NCI-H2107 (cell line): ENCODE results near the gene PAQR5.
"Not testable (repeated sequence)": the region's sequence is repeated elsewhere in the genome, so short reads cannot be mapped to it uniquely, and the experiment has no call there.

Experiments used
- DNase-seq: peaks from one replicate; lab custom pipeline; 2025; lab: John Stamatoyannopoulos, UW

PAQR5 gene

DNA sequence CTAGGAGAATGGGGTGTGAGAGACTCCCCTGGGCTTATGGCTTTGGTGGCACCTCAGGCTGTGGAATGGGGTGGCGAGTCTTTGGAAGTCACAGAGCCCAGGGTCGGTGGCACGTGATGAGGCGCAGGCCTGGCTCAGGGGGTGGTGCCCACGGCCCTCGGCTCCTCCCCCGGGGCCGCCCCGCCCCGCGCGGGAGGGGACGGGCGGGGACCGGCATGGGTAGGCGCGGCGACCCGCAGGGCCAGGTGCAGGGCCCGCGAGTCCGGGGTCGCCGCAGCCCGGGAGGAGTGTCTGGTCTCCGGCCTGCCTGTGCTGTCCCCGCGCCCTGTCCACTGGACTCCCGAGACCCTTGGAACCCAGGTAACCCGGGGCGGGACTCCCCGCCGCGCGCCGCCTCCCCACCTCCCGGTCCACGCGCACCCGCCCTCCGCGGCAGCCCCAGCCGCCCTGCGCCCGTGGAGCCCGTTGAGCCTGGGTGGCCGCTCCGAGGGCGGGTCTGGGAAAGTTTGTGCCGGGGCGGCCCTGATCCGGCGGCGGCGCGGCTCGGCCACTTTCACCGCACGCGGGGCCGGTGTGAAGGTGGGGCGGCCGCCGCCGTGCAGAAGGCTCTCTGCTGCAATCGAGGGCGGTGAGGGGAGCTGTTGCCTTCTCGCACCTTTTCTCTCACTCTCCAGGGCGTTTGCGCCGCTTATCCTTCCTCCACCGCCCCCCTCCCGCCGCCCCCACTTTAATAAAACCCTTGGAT, at the start of gene PAQR5:
TSS of gene PAQR5 (plus strand) at position 216 of the 745 bp plus-strand sequence. CDS start 61,169 bp downstream, outside the sequence.
- no peak for DNase-seq

- no peak for DNase-seq
These were observed 45.6 kb upstream of the PAQR5 start for GRCh38 chr15:69253156-69253555.

DNA sequence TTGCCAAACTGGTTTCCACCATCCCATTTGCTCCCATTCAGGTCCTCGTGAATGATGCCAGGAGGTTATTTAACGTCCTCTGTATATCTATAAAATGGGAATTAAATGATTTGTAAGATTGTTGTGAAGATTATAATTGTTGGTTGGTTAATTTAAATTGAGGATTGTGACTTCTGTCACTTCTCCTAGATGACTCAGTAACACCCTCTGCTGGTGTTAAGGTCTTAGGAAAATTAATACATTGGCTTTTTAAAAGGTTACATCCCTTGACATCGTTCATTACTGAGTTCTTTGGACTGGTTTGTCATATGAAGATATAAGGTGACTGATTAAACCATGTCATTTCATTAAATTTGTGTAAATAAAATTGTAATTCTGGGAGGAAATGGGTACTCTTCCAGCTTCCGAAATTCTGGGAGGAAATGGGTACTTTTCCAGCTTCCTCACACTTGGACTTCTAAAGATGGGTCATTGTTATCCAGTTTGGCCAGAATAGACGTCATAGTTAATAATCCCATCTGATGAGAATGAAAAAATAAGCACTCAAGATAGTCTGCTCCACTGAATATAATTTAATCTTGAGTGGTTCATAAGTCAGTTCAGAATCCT, 33.3 kb upstream of the PAQR5 start:
- DNase-seq, result no peak

- no peak for DNase-seq
These were observed 27.5 kb upstream of the PAQR5 start for GRCh38 chr15:69271217-69271616.

GRCh38 chr15:69272139-69272538, 26.6 kb upstream of the PAQR5 start:
- no peak for DNase-seq

DNA sequence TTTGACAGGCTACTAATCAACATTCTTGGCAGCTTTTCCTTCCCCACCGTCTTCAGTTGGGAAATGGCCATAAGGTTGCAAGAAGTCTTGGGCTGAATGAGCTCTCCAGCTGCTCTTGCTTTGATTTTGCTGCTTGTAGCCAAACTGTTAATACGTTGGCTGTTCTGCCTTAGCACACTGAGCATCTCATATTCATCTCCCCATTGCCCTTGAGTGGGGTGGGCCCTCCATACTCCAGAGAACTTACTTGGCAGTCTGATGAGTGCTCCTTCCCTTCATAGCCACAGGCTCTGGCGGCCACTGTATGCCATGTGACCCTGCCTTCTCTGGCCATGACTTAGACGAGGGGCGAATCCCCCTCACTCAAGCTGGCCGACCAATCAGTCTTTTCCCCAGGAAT, 25.8 kb upstream of the PAQR5 start:
- DNase-seq, result no peak

DNA sequence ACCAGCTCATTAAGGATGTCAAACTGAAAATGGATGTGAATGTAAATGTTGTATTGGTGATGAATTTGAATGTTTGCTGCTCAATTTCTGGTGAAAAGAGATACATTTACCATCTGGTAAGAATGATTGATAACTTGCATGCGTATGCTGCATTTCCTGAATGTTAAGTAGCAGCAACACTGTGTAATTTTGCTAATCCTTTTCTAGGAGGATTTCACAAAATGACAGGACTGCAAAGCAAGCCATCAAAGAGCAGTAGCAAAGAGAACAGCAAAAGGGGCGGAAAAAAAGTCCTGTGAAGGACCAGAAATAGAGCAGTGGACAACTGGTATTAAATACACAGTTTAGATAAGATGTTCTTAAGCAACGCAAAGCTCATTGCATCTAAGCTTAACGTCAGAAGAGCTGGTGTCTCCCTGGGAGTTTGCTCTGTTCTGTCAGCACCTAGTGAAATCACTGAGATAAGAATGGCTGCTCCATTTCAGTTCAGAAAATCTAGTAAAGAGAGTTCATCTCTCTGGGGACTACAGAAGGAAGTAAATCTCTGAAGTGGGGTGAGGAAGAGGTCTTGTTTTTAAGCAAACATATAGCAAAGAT, 23.5 kb upstream of the PAQR5 start:
- no peak for DNase-seq

DNA sequence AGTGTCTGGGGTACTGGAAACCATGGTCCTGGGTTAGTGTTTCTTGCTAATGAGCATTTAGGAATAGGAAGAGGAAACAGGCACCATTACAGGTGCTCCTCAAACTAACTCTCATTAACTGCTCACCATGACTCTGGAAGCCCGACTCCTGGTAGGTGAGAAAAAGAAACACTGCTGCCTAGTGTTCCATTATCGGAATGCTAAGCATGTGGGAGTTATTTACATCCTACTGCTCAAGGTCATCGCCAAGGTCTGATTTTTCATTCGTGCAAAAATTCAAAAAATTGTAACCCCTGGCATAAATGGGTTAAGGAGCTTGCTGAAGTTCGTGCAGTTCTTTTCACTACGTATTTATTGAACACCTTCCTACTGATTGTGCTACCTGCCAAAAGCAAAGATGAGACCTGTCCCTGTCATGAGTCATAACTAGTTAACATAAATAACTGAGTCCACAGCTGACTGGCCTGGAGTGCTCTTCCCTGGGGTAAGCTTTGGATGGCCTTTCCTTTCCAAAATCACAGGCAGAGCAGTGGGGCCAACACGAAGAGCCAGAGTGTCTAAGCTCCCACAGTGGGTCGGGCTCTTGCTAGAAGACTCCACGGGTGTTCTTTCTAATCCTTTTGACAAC, 22.7 kb upstream of the PAQR5 start:
- DNase-seq, result no peak

DNA sequence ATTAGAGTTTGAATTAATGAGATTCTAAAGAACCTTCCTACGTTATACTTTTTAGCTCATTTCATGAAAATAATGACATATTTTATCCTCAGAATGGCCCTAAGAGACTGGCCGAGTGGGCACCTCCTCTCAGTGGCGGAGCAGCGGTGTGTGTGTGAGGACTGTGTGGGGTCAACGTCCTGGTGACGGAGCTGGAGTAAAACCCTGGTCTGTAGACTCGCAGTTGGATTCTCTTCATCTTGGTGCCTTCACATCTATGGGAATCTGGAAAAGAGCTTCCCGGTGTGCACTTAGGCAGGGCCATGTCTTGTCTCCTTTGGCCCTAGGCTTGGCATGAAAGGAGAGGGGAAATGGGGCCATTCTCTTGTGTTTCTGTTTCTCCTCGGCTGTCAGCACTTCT, 21.4 kb upstream of the PAQR5 start:
- no peak for DNase-seq

- DNase-seq, result no peak
These were observed 19.1 kb upstream of the PAQR5 start for GRCh38 chr15:69279636-69280035.

DNA sequence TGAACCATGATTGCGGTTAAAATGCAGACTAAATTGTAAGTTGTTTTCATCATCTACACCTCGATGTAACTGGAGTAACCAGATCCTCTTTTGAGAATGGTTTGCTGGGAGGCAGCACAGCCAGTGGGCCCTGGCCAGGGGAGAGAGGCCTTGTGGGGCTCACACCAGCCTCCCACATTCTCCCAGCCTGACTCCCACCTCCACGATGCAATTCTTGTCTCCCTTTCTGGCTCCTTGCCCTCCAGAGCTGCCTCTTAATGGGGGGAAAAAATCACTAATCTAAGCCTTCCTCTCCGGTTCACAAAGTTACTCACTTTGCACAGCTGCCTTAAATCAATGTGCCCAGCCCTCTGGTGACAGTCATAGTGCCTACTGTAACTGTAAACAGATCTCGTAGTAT, 17.9 kb upstream of the PAQR5 start:
- DNase-seq, result no peak

GRCh38 chr15:69282104-69282743, 16.5 kb upstream of the PAQR5 start:
- no peak for DNase-seq

GRCh38 chr15:69285834-69286233, 12.9 kb upstream of the PAQR5 start:
- no peak for DNase-seq

- no peak for DNase-seq
These were observed 10.7 kb upstream of the PAQR5 start for GRCh38 chr15:69288011-69288410.

DNA sequence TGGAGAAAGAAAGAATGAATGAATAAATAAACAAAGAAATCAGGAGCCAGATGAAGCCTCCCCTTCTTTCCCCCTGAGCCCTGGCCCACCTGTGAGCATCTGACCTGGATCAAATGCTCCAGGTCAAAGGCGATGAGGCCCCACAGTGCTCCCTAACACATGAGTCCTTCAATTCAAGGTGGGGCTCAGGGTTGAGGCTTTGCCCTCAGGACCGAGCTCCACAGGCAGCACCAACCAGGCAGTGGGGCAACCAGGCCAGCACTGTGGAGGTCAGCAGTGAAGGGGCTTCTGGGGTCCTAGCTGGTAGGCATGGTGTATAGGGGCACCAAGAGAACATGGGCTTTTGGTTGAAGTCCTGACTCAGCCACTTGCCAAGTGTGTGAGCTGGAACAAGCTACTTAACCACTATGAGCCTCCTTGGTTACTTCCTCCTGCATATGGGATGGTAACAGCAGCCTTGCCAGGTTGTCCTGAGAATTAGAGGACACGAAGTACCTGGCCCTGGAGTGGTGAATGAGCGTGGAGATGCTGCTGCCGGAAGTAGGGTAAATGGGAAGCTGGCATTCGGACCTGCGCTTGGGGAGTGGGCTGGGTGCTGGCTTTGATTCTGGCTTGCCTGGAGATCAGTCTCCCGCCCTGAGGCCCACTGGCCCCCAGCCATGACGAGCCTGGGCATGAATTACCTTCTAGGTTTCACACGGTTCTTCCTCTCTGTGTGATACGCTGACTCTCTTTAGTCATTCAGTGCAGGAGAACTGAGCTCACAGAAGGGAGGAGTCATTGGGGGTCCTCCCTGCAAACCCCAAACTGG, 10.0 kb upstream of the PAQR5 start:
- DNase-seq, result no peak

- DNase-seq, result no peak
These were observed 9.2 kb upstream of the PAQR5 start for GRCh38 chr15:69289342-69290146.

- DNase-seq, result no peak
These were observed 8.2 kb upstream of the PAQR5 start for GRCh38 chr15:69290346-69291164.

GRCh38 chr15:69291651-69292050, 7.1 kb upstream of the PAQR5 start:
- not testable (repeated sequence) for DNase-seq

DNA sequence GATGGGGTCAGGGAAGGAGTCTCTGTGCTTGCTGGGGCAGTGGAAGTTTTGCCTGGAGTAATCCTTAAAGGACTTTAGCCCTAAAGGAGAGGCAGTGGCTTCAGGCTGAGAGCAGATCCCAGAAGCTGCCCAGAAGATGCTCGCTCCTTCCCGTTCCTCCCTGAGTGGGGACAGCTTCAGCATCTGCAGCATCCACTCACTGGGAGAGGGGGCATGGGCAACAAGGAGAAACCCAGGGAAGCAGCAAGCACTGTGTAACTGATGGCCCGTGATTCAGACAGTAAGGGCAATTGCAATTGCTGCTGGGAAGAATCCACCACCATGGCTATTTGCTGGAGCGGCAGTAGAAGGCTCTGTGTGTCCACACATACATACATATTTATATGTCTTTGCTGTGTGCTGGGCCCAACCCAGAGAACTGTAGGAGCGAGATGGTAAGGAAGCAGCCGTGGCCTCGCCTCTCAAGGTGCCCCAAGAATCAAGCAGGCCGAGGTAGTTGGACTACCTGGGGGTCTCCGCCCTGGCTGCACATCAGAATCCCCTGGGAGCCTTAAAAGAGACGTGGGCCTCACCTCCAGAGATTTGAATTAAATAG, 5.8 kb upstream of the PAQR5 start:
- no peak for DNase-seq
